Mucosa of rectum (tissue), 2 donors: Measurements from ENCODE around the gene CLEC16A.
"Not testable (repeated sequence)": the region's sequence is repeated elsewhere in the genome, so short reads cannot be mapped to it uniquely, and the experiment has no call there.

Experiments used
- H3K27ac ChIP-seq, 2 donors: one replicate each; pipeline ENCODE4 v1.7.0; 2013; ENCODE audit warnings: inconsistent platforms in 2 of 2, low read depth in 2 of 2, low read length in 2 of 2
- H3K27me3 ChIP-seq, 2 donors: one replicate each; pipeline ENCODE4 v1.7.0; 2013; ENCODE audit warnings: low read length in 2 of 2; ENCODE audit not compliant: control insufficient read depth in 2 of 2, insufficient read depth in 2 of 2
- H3K36me3 ChIP-seq, 2 donors: one replicate each; pipeline ENCODE4 v1.7.0; 2013; ENCODE audit warnings: low read length in 2 of 2; ENCODE audit not compliant: control insufficient read depth in 2 of 2, insufficient read depth in 2 of 2
- H3K4me1 ChIP-seq, 2 donors: one replicate each; pipeline ENCODE4 v1.7.0; 2013; ENCODE audit warnings: low read length in 2 of 2, mild to moderate bottlenecking in 1 of 2; ENCODE audit not compliant: control insufficient read depth in 2 of 2, insufficient read depth in 2 of 2
- H3K4me3 ChIP-seq, 2 donors: one replicate each; pipeline ENCODE4 v1.7.0; 2013; ENCODE audit warnings: low read length in 2 of 2
- H3K9ac ChIP-seq, 2 donors: one replicate each; pipeline ENCODE4 v1.7.0; 2013; ENCODE audit warnings: low read length in 2 of 2, low read depth in 1 of 2, mild to moderate bottlenecking in 1 of 2
- H3K9me3 ChIP-seq, 2 donors: one replicate each; pipeline ENCODE4 v1.7.0; 2013; ENCODE audit warnings: low read length in 2 of 2; ENCODE audit not compliant: control insufficient read depth in 2 of 2
- donor health status: healthy.
- donor health status: Normal muscosa, but diverticular disease.

Gene CLEC16A

DNA sequence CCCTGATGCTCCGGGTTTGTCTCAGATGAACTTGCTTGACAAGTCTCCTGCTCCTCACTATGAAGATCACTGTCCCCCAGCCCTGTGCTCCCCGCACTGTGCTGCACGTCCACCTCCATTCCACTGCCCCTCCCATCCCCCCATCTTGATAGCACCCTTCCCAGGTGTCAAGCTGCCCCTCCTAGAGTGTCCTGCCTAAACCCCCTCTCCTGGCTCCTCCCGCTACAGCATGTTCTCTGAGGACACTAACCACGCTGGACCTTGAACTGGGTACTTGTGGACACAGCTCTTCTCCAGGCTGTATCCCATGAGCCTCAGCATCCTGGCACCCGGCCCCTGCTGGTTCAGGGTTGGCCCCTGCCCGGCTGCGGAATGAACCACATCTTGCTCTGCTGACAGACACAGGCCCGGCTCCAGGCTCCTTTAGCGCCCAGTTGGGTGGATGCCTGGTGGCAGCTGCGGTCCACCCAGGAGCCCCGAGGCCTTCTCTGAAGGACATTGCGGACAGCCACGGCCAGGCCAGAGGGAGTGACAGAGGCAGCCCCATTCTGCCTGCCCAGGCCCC is 20.6 kb upstream of the CLEC16A start:
- Histone ChIP-seq H3K9ac (no peak overlapping the region), H3K4me3 (no peak overlapping the region), H3K36me3 (peaks cover 23 to 32% of the 10 kb centered on the region in 2 donors), H3K27me3 (no peaks in the 10 kb centered on the region), H3K27ac (no peak overlapping the region), H3K9me3 (no peaks in the 10 kb centered on the region), H3K4me1 (peaks cover 0 to under 1% of the 10 kb centered on the region in 2 donors)

DNA sequence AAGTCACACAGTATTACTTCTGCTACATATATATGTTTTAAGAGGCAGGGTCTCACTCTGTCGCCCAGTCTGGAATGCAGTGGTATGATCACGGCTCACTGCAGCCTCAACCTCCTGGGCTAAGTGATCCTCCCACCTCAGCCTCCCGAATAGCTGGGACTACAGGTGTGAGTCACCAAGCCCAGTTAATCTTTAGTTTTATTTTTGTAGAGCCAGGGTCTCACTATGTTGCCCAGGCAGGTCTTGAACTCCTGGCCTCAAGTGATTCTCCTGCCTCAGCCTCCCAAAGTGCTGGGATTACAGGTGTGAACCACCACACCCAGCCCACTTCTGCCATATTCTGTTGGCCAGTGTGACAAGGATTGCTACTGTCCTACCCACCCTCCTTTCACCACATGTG is 19.1 kb upstream of the CLEC16A start:
- H3K4me3 ChIP-seq, H3K4me1 ChIP-seq, H3K27me3 ChIP-seq, H3K9ac ChIP-seq, H3K27ac ChIP-seq, H3K9me3 ChIP-seq: not testable (repeated sequence)
- peaks cover 27 to 37% of the 10 kb centered on the region in 2 donors for H3K36me3 ChIP-seq

DNA sequence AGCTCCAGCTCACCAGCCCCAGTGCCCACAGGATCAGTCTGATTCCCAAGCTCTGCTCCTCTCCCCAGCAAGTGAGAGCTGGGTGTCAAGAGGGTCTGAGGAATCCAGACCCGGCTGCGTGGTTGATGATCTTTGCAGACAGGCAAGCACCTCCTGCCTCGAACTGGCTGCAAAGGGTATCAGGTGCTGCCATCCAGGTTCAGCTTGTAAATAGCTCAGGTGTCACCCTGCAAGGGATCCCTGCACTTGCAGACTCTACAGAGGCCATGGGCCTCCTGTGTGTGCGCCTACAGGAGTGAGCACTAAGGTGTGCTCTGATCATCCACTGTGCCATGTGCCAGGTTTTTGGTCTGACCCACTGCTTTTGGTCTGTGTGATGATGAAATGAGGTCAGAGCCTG is 18.3 kb upstream of the CLEC16A start:
- H3K27ac ChIP-seq = no peak overlapping the region
- no peak overlapping the region for H3K9ac ChIP-seq
- H3K36me3 ChIP-seq = peaks cover 27 to 41% of the 10 kb centered on the region in 2 donors
- H3K4me3 ChIP-seq = no peak overlapping the region
- H3K4me1 ChIP-seq = no peaks in the 10 kb centered on the region
- no peaks in the 10 kb centered on the region for H3K9me3 ChIP-seq
- H3K27me3 ChIP-seq = no peaks in the 10 kb centered on the region

DNA sequence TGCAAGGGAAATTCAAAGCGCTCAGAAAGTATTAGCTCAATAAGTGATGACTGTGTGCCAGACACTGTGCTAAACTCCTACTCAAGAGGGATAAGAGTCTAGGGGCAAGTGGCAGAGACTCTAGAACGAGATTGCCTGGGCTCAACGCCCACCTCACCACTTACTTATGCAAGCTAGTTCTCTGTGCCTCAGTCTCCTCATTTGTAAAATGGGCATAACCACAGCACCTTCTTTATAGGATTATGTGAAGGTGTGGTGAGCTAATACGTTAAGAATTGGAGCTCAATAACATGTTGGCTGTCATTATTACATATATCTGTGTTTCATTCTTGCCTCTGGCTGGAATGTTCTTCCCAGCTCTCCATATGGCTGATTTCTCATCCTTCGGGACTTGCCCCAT is 17.5 kb upstream of the CLEC16A start:
- Histone ChIP-seq H3K27ac (no peak overlapping the region), H3K36me3 (peaks cover 29 to 43% of the 10 kb centered on the region in 2 donors), H3K9me3 (no peaks in the 10 kb centered on the region), H3K4me1 (no peaks in the 10 kb centered on the region), H3K27me3 (no peaks in the 10 kb centered on the region), H3K9ac (no peak overlapping the region), H3K4me3 (no peak overlapping the region)

DNA sequence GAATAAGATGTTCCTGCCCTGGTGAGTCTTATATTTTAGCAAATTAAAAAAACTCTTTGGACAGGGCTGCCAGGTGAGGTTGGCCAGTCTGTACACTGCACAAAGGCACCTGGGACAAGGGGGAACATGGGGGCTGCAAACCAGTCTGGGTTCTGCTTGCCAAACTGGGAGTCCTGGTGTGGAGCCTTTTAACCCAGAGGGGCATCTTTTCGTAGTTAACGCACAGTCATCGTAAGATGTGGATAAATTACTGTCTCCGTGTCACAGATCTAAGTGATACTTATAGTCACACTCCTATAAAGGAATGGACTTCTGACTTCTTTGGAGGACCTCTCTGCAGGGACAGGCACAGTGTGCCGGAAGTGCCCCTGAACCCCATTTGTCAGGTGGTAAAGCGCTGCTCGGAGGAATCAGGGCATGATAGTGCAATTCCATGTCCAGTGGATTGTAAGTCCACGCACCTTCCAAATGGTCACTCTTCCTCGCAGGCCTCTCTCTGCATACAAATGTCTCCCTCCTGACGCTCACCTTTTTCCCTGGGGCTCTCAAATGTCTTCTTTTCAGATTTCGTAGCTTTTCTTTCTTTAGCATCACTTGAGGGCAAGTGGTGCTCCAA is 16.8 kb upstream of the CLEC16A start:
- Histone ChIP-seq H3K36me3 (peaks cover 29 to 46% of the 10 kb centered on the region in 2 donors), H3K9ac (no peak overlapping the region), H3K4me3 (no peak overlapping the region), H3K4me1 (no peaks in the 10 kb centered on the region), H3K27ac (no peak overlapping the region), H3K9me3 (no peaks in the 10 kb centered on the region), H3K27me3 (no peaks in the 10 kb centered on the region)

DNA sequence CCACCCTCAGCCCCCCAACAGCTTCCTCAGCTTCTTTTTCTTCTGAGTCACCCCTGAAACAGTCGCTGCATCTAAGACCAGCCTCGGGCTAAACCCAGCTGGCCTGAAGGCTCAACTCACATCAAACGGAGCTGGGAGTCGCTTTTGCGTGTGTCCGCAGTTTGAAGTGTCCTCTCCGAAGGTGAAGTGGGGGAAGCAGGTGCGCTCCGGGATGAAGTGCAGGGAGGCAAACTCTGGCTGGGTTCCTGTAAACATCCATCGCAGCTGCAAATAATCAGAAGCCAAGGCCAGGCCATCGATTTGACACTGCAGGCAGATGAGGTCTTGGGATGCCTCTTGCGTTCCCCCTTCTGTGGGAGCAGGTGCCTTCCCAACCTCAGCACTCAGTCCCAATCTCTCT is 15.3 kb upstream of the CLEC16A start:
- H3K4me3 ChIP-seq, H3K27ac ChIP-seq, H3K9me3 ChIP-seq, H3K4me1 ChIP-seq, H3K9ac ChIP-seq, H3K27me3 ChIP-seq: not testable (repeated sequence)
- H3K36me3 ChIP-seq = peaks cover 33 to 54% of the 10 kb centered on the region in 2 donors

DNA sequence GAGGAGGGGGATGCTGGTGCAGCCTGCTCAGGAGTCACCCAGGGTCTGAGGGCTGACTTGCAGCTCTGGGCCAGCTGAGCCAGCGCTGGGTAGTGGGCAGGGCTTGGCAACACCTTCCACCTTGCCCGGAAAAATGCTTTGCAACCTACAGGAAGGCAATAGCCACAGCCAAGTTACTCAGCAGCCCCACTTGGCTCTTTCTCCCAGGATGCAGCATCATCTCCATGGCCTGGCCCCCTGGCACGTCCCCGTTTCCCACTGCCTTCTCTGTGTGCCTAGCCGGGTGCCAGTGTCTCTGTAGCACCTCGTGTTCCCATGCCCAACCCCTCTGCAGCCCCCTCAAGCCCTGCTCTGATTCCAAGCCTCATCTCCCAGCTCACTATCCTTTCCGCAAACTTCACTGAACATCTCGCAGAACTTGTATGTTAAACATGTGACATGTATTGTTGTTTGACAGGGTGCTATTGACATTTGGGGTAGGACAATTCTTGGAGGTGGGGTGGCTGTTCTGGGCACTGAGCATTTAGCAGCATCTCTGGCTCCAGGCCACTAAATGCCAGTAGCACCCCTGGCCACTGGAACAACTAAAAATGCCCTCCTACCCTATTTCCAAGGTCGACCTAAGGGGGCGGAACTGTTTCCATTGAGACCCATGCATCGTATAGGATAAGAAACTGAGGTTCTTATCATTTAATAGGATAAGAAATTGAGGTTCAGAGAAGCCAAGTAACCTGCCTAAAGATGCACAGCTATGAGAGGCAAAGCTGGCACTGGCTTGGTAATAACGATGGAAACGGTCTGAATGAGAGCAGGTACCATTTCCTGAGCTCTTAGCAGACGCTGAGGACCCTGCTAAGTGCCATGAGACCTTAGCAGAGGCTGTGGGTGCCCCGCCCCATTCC is 14.3 kb upstream of the CLEC16A start:
- no peaks in the 10 kb centered on the region for H3K27me3 ChIP-seq
- H3K36me3 ChIP-seq = peaks cover 30 to 49% of the 10 kb centered on the region in 2 donors
- H3K4me3 ChIP-seq = no peak overlapping the region
- peaks cover 5 to 8% of the 10 kb centered on the region in 2 donors for H3K4me1 ChIP-seq
- no peak overlapping the region for H3K9ac ChIP-seq
- H3K27ac ChIP-seq = no peak overlapping the region
- H3K9me3 ChIP-seq = no peaks in the 10 kb centered on the region

DNA sequence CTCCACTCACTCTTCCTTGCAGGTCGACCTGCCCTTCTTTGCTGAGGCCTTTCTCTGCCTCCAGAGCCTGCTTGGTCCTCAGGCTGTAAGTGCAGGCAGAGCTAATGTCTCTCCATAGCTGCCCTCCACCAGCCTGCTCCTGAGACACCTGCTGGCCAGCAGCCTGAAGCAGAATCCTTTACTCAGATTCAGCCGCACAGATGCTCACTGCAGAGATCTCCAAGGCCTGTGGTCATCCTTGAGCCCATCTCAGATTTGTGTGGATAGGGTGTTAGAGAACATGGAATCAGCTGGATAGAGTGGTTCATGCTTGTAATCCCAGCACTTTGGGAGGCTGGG is 13.6 kb upstream of the CLEC16A start:
- Histone ChIP-seq H3K27me3 (no peaks in the 10 kb centered on the region), H3K4me1 (peaks cover 5 to 12% of the 10 kb centered on the region in 2 donors), H3K27ac (no peak overlapping the region), H3K9ac (no peak overlapping the region), H3K4me3 (no peak overlapping the region), H3K9me3 (no peaks in the 10 kb centered on the region), H3K36me3 (peaks cover 25 to 43% of the 10 kb centered on the region in 2 donors)

DNA sequence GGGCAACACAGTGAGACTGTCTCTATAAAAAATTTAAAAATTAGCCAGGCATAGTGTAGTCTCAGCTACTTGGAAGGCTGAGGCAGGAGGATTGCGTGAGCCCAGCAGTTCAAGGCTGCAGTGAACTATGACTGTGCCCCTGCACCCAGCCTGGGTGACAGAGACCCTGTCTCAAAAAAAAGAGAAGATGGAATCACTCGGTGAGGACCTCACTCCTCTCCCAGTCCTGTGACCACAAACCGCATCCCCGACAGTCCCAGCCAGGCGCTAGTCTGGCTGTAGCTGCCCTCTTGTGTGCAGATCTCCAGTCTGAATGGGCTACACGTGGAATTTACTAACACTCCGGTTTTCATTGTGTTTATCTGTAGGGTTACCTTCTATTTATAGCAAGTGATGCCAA is 13.2 kb upstream of the CLEC16A start:
- Histone ChIP-seq H3K27me3 (no peaks in the 10 kb centered on the region), H3K36me3 (peaks cover 22 to 39% of the 10 kb centered on the region in 2 donors), H3K9me3 (no peaks in the 10 kb centered on the region), H3K9ac (no peak overlapping the region), H3K4me3 (no peak overlapping the region), H3K27ac (no peak overlapping the region), H3K4me1 (peaks cover 5 to 13% of the 10 kb centered on the region in 2 donors)

DNA sequence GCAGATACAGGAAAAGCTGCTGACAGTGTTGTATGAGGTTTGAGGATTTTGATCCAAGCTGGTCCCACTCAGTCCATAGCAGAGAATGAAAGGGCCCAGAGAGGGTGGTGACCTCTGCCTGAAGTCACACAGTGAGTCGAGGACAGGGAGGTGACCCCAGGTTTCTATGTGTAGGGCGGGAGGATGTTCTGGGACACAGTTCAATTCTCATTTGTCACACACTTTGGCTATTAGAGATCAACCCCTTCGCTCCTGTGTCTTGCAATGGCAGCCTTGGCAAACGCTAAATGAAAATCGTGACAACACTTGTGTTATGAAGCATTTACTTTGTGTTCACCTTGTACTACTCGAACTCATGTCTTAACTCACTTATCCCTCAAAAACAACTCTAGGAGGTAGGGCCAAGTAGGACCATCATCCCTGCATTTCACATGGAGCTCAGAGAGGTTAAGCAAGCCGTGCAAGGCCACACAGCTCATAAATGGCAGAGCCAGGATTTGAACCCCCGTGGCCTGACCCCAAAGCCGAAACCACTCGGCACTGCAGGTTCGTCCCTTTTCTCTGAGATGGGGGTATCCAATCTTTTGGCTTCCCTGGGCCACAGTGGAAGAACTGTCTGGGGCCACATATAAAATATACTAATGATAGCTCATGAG is 12.3 kb upstream of the CLEC16A start:
- Histone ChIP-seq H3K27ac (no peak overlapping the region), H3K9ac (no peak overlapping the region), H3K4me3 (no peak overlapping the region), H3K9me3 (no peaks in the 10 kb centered on the region), H3K4me1 (peaks cover 12 to 17% of the 10 kb centered on the region in 2 donors), H3K36me3 (peaks cover 17 to 32% of the 10 kb centered on the region in 2 donors), H3K27me3 (no peaks in the 10 kb centered on the region)
